HepG2 (cell line): ENCODE measurements around the gene TRIM34. TPM values are rescaled to one million over a fixed set of nuclear protein-coding genes. Genes with fewer than 3 reads are reported as not detected.
A peak's percentile ranks its signal among the peaks of the same experiment; 100 is the strongest.

ENCODE experiments used
- AFF4 ChIP-seq: sonication (generic); formaldehyde crosslinking; IDR thresholded peaks from 2 replicates; pipeline ENCODE4 v1.4.0; 2020; ENCODE audit warnings: missing genetic modification reagents
- ETV6 ChIP-seq: sonication (generic); formaldehyde crosslinking; conservative IDR thresholded peaks from 2 replicates; pipeline ENCODE4 v1.4.0; 2020; ENCODE audit warnings: missing genetic modification reagents
- IRF2 ChIP-seq: IDR thresholded peaks from 2 replicates; pipeline ENCODE4 v1.6.1; 2018; ENCODE audit warnings: missing genetic modification reagents, missing compliant biosample characterization
- PAWR ChIP-seq: sonication (generic); formaldehyde crosslinking; IDR thresholded peaks from 2 replicates; pipeline ENCODE4 v1.4.0; 2020; ENCODE audit warnings: missing genetic modification reagents, mild to moderate bottlenecking, borderline replicate concordance
- RBM22 ChIP-seq: fragments of 200-400 bp; formaldehyde crosslinking; optimal IDR thresholded peaks from 2 replicates; pipeline ENCODE3; 2017; ENCODE audit warnings: mild to moderate bottlenecking, low read length, moderate library complexity
- RCOR2 ChIP-seq: IDR thresholded peaks from 2 replicates; pipeline ENCODE4 v1.6.1; 2016; ENCODE audit warnings: missing biosample characterization, missing genetic modification reagents
- ZNF3 ChIP-seq: IDR thresholded peaks from 2 replicates; pipeline ENCODE4 v1.7.0; 2017; ENCODE audit warnings: inconsistent platforms
- ZNF337 ChIP-seq: sonication (generic); formaldehyde crosslinking; IDR thresholded peaks from 2 replicates; pipeline ENCODE4 v1.5.1; 2020; ENCODE audit warnings: missing genetic modification reagents, low read depth, mild to moderate bottlenecking, borderline replicate concordance
- ZNF430 ChIP-seq: sonication (generic); formaldehyde crosslinking; IDR thresholded peaks from 2 replicates; pipeline ENCODE4 v1.9.0; 2021; ENCODE audit warnings: mild to moderate bottlenecking, missing genetic modification reagents
- ZNF646 ChIP-seq: sonication (generic); formaldehyde crosslinking; IDR thresholded peaks from 2 replicates; pipeline ENCODE4 v1.9.0; 2021; ENCODE audit warnings: mild to moderate bottlenecking, missing genetic modification reagents
- ZNF792 ChIP-seq: IDR thresholded peaks from 2 replicates; pipeline ENCODE4 v1.6.1; 2016
- ZSCAN31 ChIP-seq: sonication (generic); formaldehyde crosslinking; IDR thresholded peaks from 2 replicates; pipeline ENCODE4 v1.5.0; 2020; ENCODE audit warnings: low read depth, mild to moderate bottlenecking, missing genetic modification reagents
- polyA plus RNA-seq, 8 experiments: library from polyadenylated mRNA; depleted of rRNA in 3 of 8; stranded (reverse) in 7 of 8; unstranded in 1 of 8; fragments of >200 nt; fragmentation: Illumina TruSeq in 4 of 8; extraction: Trizol in 4 of 8; gene quantifications; 2 replicates each; pipeline versions ENCODE4 v1.2.1 to v1.2.3, GENCODE V29; 2011 to 2016; ENCODE audit warnings: low read depth in 4 of 8, missing spikeins in 1 of 8, mixed read lengths in 1 of 8; ENCODE audit not compliant: insufficient read depth in 1 of 8
- total RNA-seq, 5 experiments: library from RNA; depleted of rRNA; stranded (reverse); fragments of >200 nt; fragmentation: Illumina TruSeq; extraction: Trizol; gene quantifications; 2 replicates each; pipeline ENCODE4 v1.2.3, GENCODE V29; 2016; ENCODE audit warnings: low read depth in 1 of 5
- TF ChIP-seq, protein P1 (sequence below): sonication (generic); formaldehyde crosslinking; IDR thresholded peaks from 2 replicates; pipeline ENCODE4 v1.4.0; 2020; ENCODE audit warnings: missing genetic modification reagents, borderline replicate concordance
- TF ChIP-seq, protein P2 (sequence below): sonication (generic); formaldehyde crosslinking; IDR thresholded peaks from 2 replicates; pipeline ENCODE4 v1.8.0; 2022; ENCODE audit warnings: mild to moderate bottlenecking, missing genetic modification reagents, moderate library complexity

TRIM34 gene
- total and polyA plus RNA-seq, 2 of the 13 experiments (the other 11 are each of a cell fraction or from before 2014, with no cell fraction given): 0.13 to 0.42 TPM

DNA sequence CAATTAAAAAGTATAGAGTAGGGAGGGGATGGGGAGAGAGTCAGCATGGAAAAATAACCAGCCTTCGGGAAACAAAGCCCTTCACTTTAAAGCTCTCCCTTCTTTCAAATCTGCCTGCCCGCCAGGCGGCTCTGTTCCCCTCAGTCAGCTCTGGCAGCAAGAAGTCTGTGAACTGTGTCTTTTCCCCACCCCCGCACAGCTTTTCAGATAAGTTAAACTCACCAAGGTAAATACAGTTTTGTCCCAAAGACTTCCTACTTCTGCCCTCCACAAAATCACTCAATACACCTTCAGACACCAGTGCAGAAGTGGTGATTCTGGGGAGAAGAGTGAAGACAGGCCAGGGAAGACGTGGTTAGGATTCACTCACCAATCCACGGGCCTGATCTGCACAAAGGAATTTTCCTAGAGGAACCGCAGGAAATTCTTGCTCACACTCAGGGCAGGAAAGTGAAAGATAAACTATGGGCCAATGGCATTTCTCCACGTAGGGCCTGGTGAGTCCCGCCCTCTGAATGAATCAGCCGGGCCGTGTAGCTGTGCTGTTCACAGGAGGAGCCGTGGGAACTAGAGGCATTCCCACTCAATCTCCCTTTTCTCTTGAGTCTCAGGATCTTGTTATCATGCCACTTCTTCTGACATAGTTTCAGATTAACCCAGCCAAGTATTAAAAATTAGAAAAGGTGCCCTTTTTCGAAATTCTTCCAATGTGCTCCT, 60.0 kb downstream of the TRIM34 start, which contains the start of gene TRIM5 (continued):
- TF ChIP-seq IRF2 (CRISPR knock-in tag): peak; percentile 51; the same call in 1 of the 2 replicates
- no peak for TF ChIP-seq ETV6 (CRISPR knock-in tag)
- TF ChIP-seq, protein P1, sequence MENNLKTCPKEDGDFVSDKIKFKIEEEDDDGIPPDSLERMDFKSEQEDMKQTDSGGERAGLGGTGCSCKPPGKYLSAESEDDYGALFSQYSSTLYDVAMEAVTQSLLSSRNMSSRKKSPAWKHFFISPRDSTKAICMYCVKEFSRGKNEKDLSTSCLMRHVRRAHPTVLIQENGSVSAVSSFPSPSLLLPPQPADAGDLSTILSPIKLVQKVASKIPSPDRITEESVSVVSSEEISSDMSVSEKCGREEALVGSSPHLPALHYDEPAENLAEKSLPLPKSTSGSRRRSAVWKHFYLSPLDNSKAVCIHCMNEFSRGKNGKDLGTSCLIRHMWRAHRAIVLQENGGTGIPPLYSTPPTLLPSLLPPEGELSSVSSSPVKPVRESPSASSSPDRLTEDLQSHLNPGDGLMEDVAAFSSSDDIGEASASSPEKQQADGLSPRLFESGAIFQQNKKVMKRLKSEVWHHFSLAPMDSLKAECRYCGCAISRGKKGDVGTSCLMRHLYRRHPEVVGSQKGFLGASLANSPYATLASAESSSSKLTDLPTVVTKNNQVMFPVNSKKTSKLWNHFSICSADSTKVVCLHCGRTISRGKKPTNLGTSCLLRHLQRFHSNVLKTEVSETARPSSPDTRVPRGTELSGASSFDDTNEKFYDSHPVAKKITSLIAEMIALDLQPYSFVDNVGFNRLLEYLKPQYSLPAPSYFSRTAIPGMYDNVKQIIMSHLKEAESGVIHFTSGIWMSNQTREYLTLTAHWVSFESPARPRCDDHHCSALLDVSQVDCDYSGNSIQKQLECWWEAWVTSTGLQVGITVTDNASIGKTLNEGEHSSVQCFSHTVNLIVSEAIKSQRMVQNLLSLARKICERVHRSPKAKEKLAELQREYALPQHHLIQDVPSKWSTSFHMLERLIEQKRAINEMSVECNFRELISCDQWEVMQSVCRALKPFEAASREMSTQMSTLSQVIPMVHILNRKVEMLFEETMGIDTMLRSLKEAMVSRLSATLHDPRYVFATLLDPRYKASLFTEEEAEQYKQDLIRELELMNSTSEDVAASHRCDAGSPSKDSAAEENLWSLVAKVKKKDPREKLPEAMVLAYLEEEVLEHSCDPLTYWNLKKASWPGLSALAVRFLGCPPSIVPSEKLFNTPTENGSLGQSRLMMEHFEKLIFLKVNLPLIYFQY: no peak
- TF ChIP-seq AFF4 (CRISPR knock-in tag): no peak
- TF ChIP-seq ZNF430: no peak; the same call in 1 of the 2 replicates
- TF ChIP-seq ZNF3 (CRISPR knock-in tag): no peak
- no peak for TF ChIP-seq RBM22
- no peak for TF ChIP-seq RCOR2 (CRISPR knock-in tag)
- no peak for TF ChIP-seq ZNF792 (CRISPR knock-in tag)
- TF ChIP-seq ZNF646 (CRISPR knock-in tag): 0 out of 2 replicates have a peak, but pooled peaks have one; percentile 7
- TF ChIP-seq ZSCAN31 (CRISPR knock-in tag): no peak
- no peak for TF ChIP-seq ZNF337 (CRISPR knock-in tag)
- TF ChIP-seq, protein P2, sequence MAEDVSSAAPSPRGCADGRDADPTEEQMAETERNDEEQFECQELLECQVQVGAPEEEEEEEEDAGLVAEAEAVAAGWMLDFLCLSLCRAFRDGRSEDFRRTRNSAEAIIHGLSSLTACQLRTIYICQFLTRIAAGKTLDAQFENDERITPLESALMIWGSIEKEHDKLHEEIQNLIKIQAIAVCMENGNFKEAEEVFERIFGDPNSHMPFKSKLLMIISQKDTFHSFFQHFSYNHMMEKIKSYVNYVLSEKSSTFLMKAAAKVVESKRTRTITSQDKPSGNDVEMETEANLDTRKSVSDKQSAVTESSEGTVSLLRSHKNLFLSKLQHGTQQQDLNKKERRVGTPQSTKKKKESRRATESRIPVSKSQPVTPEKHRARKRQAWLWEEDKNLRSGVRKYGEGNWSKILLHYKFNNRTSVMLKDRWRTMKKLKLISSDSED (CRISPR knock-in tag): no peak
- no peak for TF ChIP-seq PAWR (CRISPR knock-in tag)
